GM10248 (cell line): Measurements from ENCODE around the gene ITGBL1.

Experiments used
- CTCF ChIA-PET: fragments of 300-600 bp; sonication (Branson Sonifier 250); formaldehyde crosslinking; extraction: SDS; loops from one replicate; lab custom pipeline; 2021; ENCODE audit warnings: antibody characterized with exemption; lab: Yijun Ruan, JAX
- POLR2A ChIA-PET: fragments of 350-650 bp; sonication (Branson Sonifier 250); formaldehyde crosslinking; extraction: SDS; loops from one replicate; lab custom pipeline; 2020; ENCODE audit warnings: antibody characterized with exemption; lab: Yijun Ruan, JAX
- DNase-seq: peaks from one replicate; pipeline ENCODE4 v3.0.0; 2012; ENCODE audit errors: extremely low spot score
- CTCF ChIP-seq: IDR thresholded peaks from 2 replicates; pipeline ENCODE4 v1.5.1; 2012; ENCODE audit warnings: mild to moderate bottlenecking, low read depth; ENCODE audit errors: extremely low read depth, missing control alignments, control extremely low read depth

ITGBL1 gene

GRCh38 chr13:101728021-101728420 is 275.5 kb downstream of the ITGBL1 start:
- CTCF ChIA-PET: no interaction called here
- TF ChIP-seq CTCF: no peak
- DNase-seq: no peak
- POLR2A ChIA-PET: no interaction called here

GRCh38 chr13:101728615-101729014 is 276.1 kb downstream of the ITGBL1 start:
- TF ChIP-seq CTCF: no peak
- no peak for DNase-seq
- ChIA-PET CTCF (no interaction called here), POLR2A (no interaction called here)

- no peak for TF ChIP-seq CTCF
- DNase-seq: no peak
- ChIA-PET CTCF (no interaction called here), POLR2A (no interaction called here)
Measured at GRCh38 chr13:101730420-101731000, 278.0 kb downstream of the ITGBL1 start.

- TF ChIP-seq CTCF: no peak
- ChIA-PET POLR2A (no interaction called here), CTCF (no interaction called here)
- no peak for DNase-seq
Measured at GRCh38 chr13:101736566-101736965, 284.1 kb downstream of the ITGBL1 start.

GRCh38 chr13:101738336-101738735 is 285.9 kb downstream of the ITGBL1 start:
- no peak for DNase-seq
- CTCF ChIA-PET: no interaction called here
- TF ChIP-seq CTCF: no peak
- POLR2A ChIA-PET: no interaction called here

- ChIA-PET CTCF (no interaction called here), POLR2A (no interaction called here)
- no peak for TF ChIP-seq CTCF
- no peak for DNase-seq
Measured at GRCh38 chr13:101739382-101740178, 287.1 kb downstream of the ITGBL1 start.
